Loucy (cell line): ENCODE data around the gene MTMR10.

ENCODE experiments used
- CTCF ChIP-seq: fragments of 200-600 bp; sonication (generic); conservative IDR thresholded peaks from 2 replicates; pipeline ENCODE4 v1.5.1; 2014; ENCODE audit warnings: mild to moderate bottlenecking, antibody characterized with exemption, low read length
- EZH2phosphoT487 ChIP-seq: fragments of 200-600 bp; IDR thresholded peaks from 2 replicates; pipeline ENCODE4 v1.6.1; 2018; ENCODE audit warnings: antibody characterized with exemption, mild to moderate bottlenecking, moderate library complexity, borderline replicate concordance

- TF ChIP-seq CTCF (no peak), EZH2phosphoT487 (no peak)
These were observed 21.7 kb downstream of the MTMR10 start for GRCh38 chr15:30969724-30970123.
